22Rv1 (cell line): Measurements from ENCODE around the gene ING2.
A peak's percentile ranks its signal among the peaks of the same experiment; 100 is the strongest.

Experiments used
- H3K27ac ChIP-seq: fragments of 450-650 bp; 2 replicates; pipeline ENCODE4 v1.5.1; 2017
- CTCF ChIP-seq: fragments of 450-650 bp; IDR thresholded peaks from 2 replicates; pipeline ENCODE4 v1.5.1; 2017; ENCODE audit warnings: mild to moderate bottlenecking
- ZFX ChIP-seq: fragments of 450-650 bp; IDR thresholded peaks from 2 replicates; pipeline ENCODE4 v1.6.1; 2017; ENCODE audit warnings: antibody characterized with exemption, borderline replicate concordance

ING2 gene

GRCh38 chr4:183503497-183504063, 1.3 kb upstream of the ING2 start:
- H3K27ac ChIP-seq = peak overlapping the region; percentile 97
- no peak for TF ChIP-seq CTCF
- TF ChIP-seq ZFX = no peak

- TF ChIP-seq CTCF = peak; percentile 28
- no peak for TF ChIP-seq ZFX
Observed at GRCh38 chr4:183504064-183504929, 561 bp upstream of the ING2 start.

GRCh38 chr4:183505611-183506388, 942 bp downstream of the ING2 start:
- TF ChIP-seq CTCF (no peak), ZFX (no peak)
- peak overlapping the region; percentile 97 for H3K27ac ChIP-seq

More at GRCh38 chr4:183504064-183504929, 561 bp upstream of the ING2 start:
- peak overlapping the region; percentile 97 for H3K27ac ChIP-seq

- peak overlapping the region; percentile 97 for H3K27ac ChIP-seq
- no peak for TF ChIP-seq CTCF
- no peak for TF ChIP-seq ZFX
Observed at GRCh38 chr4:183506389-183506735, 1.5 kb downstream of the ING2 start.

- H3K27ac ChIP-seq = no peak overlapping the region
Observed at GRCh38 chr4:183507925-183508696, 3.3 kb downstream of the ING2 start.

More at GRCh38 chr4:183507925-183508696, 3.3 kb downstream of the ING2 start:
- TF ChIP-seq CTCF (no peak), ZFX (no peak)
